Right lobe of liver (tissue), 4 donors: Measurements from ENCODE around the gene GOT1.

Experiments
- POLR2A ChIP-seq: fragments of 450-650 bp; IDR thresholded peaks from one replicate; pipeline ENCODE4 v1.6.1; 2017; ENCODE audit warnings: antibody characterized with exemption, mild to moderate bottlenecking
- TF ChIP-seq, protein P1 (sequence below), 4 donors: fragments of 200-600 bp in 3 of 4; fragments of 450-650 bp in 1 of 4; IDR thresholded peaks; one replicate each; pipeline versions ENCODE4 v1.5.1 to v1.8.0; 2016 to 2022; ENCODE audit warnings: antibody characterized with exemption in 4 of 4, mild to moderate bottlenecking in 2 of 4
- donor health status: DM: no; HTN: no; CAD: no.
- donor health status: DM: no; HTN: no; CAD: no.
- donor health status: DM: no; HTN: yes; CAD: no.

DNA sequence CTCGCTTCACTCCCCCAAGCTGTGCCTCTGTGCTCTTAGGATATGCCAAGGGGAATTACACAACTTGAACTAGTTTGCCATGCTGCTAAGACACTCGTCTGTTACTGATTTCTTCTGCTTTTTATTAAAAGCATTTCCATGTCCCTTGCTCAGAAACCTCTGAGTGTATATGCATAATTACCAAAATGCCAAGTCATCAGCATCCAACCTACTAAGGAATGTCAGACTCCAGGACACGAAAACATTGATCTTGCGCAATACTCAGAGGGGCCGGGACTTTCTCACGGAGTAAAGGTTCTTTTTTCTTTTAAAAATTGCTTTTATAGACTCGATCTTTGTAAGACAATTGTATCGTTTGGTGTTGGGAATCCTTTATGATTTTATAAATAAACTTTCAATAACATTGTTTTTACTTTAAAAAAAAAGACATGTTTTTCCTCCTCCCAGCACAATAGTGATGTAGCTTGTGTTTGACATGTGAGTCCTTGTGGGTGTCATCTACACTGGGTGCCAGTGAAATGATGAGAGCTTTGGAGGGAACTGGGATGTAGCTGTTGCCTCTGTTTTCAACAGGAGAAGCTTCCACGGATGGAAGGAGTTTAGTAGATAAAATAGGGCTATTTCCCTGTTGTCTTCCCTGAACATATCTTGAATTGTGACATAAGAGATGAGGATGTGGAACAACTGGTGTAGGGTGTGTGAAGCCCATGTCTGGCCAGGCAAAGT lies 57.7 kb downstream of the GOT1 start:
- TF ChIP-seq, protein P1, sequence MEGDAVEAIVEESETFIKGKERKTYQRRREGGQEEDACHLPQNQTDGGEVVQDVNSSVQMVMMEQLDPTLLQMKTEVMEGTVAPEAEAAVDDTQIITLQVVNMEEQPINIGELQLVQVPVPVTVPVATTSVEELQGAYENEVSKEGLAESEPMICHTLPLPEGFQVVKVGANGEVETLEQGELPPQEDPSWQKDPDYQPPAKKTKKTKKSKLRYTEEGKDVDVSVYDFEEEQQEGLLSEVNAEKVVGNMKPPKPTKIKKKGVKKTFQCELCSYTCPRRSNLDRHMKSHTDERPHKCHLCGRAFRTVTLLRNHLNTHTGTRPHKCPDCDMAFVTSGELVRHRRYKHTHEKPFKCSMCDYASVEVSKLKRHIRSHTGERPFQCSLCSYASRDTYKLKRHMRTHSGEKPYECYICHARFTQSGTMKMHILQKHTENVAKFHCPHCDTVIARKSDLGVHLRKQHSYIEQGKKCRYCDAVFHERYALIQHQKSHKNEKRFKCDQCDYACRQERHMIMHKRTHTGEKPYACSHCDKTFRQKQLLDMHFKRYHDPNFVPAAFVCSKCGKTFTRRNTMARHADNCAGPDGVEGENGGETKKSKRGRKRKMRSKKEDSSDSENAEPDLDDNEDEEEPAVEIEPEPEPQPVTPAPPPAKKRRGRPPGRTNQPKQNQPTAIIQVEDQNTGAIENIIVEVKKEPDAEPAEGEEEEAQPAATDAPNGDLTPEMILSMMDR (IDR thresholded peaks at IDR 0.05) = no peak
- no peak for TF ChIP-seq POLR2A
